Endothelial cell of umbilical vein (primary cell): ENCODE data around the gene SPPL3.

Experiments
- CTCF ChIP-seq, 2 donors: IDR thresholded peaks; 1 replicate in 1 of 2; 2 replicates in 1 of 2; pipeline ENCODE4 v1.5.1; 2011; ENCODE audit warnings: low read length in 2 of 2, mild to moderate bottlenecking in 2 of 2, moderate library complexity in 2 of 2, control low read depth in 1 of 2, inconsistent platforms in 1 of 2, low read depth in 1 of 2; ENCODE audit not compliant: insufficient read depth in 1 of 2; ENCODE audit errors: extremely low read depth in 1 of 2
- EZH2 ChIP-seq: IDR thresholded peaks from 2 replicates; pipeline ENCODE4 v1.6.1; 2012; ENCODE audit warnings: borderline replicate concordance, low read depth, mild to moderate bottlenecking, moderate library complexity, low read length, inconsistent platforms; ENCODE audit not compliant: severe bottlenecking
- FOS ChIP-seq: IDR thresholded peaks from 2 replicates; pipeline ENCODE4 v1.6.1; 2011; ENCODE audit warnings: mild to moderate bottlenecking, low read length, moderate library complexity, borderline replicate concordance; ENCODE audit not compliant: insufficient read depth
- GATA2 ChIP-seq: IDR thresholded peaks from 2 replicates; pipeline ENCODE4 v1.7.0; 2011; ENCODE audit warnings: low read depth, mild to moderate bottlenecking, moderate library complexity, mixed read lengths, low read length; ENCODE audit not compliant: insufficient read length, insufficient read depth
- MAX ChIP-seq: IDR thresholded peaks from 2 replicates; pipeline ENCODE4 v1.6.1; 2011; ENCODE audit not compliant: insufficient read depth, insufficient read length
- MYC ChIP-seq: IDR thresholded peaks from one replicate; pipeline ENCODE4 v1.6.1; 2011; ENCODE audit warnings: mild to moderate bottlenecking, low read depth, low read length
- POLR2A ChIP-seq: IDR thresholded peaks from 2 replicates; pipeline ENCODE4 v1.6.1; 2012; ENCODE audit warnings: low read depth, mild to moderate bottlenecking, control low read depth, low read length
- POLR2AphosphoS5 ChIP-seq: IDR thresholded peaks from 2 replicates; pipeline ENCODE4 v1.6.1; 2012; ENCODE audit warnings: low read depth, mild to moderate bottlenecking, control low read depth, low read length, moderate library complexity; ENCODE audit not compliant: insufficient read depth

GRCh38 chr12:120798696-120799095, 105.5 kb downstream of the SPPL3 start:
- TF ChIP-seq MYC (no peak), POLR2A (no peak), EZH2 (no peak), CTCF (IDR thresholded peaks at IDR 0.05; ENCODE audit: extremely low read depth in 1 of 2, insufficient read depth in 1 of 2, low read depth in 1 of 2, low read length in 2 of 2) (no peak), MAX (no peak), FOS (no peak), POLR2AphosphoS5 (no peak), GATA2 (no peak)
